ENCODE data around the gene DNASE2B. TPM values are rescaled to one million over a fixed set of nuclear protein-coding genes. Genes with fewer than 3 reads are reported as not detected.
"Not testable (repeated sequence)": the region's sequence is repeated elsewhere in the genome, so short reads cannot be mapped to it uniquely, and the experiment has no call there.

DNASE2B gene
- polyA plus RNA-seq, 3 donors: not detected

DNA sequence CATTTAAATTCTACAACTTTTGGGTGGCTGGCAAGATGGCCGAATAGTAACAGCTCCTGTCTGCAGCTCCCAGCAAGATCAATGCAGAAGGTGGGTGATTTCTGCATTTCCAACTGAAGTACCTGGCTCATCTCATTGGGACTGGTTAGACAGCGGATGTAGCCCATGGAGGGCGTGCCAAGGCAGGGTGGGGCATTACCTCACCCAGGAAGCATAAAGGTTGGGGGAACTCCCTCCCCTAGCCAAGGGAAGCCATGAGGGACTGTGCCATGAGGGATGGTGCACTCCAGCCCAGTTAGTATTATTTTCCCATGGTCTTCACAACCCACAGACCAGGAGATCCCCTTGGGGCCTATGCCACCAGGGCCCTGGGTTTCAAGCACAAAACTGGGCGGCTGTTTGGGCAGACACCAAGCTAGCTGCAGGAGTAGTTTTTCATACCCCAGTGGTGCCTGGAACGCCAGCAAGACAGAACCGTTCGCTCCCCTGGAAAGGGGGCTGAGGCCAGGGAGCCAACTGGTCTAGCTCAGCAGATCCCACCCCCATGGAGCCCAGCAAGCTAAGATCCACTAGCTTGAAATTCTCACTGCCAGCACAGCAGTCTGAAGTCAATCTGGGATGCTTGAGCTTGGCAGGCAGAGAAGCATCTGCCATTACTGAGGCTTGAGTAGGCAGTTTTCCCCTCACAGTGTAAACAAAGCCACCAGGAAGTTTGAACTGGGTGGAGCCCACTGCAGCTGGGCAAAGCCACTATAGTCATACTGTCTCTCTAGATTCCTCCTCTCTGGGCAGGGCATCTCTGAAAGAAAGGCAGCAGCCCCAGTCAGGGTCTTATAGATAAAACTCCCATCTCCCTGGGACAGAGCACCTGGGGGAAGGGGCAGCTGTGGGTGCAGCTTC is 44.7 kb downstream of the DNASE2B start:
- Mint-ChIP-seq H3K4me1 (peaks cover 19% of the 10 kb centered on the region), H3K27ac (peak overlapping the region; percentile 79 to 95 (median 89)), H3K4me3 (peak overlapping the region in 1 of 2 donors; percentile 39)
- not testable (repeated sequence) for H3K27me3 ChIP-seq (ENCODE audit: control insufficient read depth in 2 of 2, insufficient read depth in 2 of 2, low read length in 2 of 2); H3K36me3 Mint-ChIP-seq; H3K79me2 ChIP-seq (ENCODE audit: insufficient read depth, low read length); H3K9ac ChIP-seq (ENCODE audit: insufficient read depth, low read length, poor library complexity, severe bottlenecking); H3K27me3 Mint-ChIP-seq (ENCODE audit: low read depth in 3 of 3); H4K20me1 ChIP-seq (ENCODE audit: insufficient read depth, low read length); H3K9me3 Mint-ChIP-seq; H3K9me3 ChIP-seq (replicated peaks in 1 of 2; ENCODE audit: control insufficient read depth in 1 of 2, insufficient read depth in 1 of 2, low read length in 2 of 2); H3K36me3 ChIP-seq (replicated peaks in 1 of 2; ENCODE audit: control insufficient read depth in 1 of 2, insufficient read depth in 2 of 2, low read length in 2 of 2)
- H3K4me1 ChIP-seq (ENCODE audit: control insufficient read depth in 1 of 2, insufficient read depth in 2 of 2, low read length in 2 of 2): peaks cover 15 to 19% of the 10 kb centered on the region in 2 donors
- H3K4me3 ChIP-seq (replicated peaks in 1 of 3; ENCODE audit: low read depth in 2 of 3, low read length in 3 of 3): peak overlapping the region in 1 of 3 experiments; percentile 21
- intact Hi-C loops (cut with micrococcal nuclease): loop anchor here (10.0 kb wide), 3 partner anchors 62 to 312 kb away; partner anchors contain the start of genes CTBS (in 1 of the 2), GNG5 (in 1 of the 2) and SPATA1 (in 1 of the 2)
- DNase-seq: peak in 2 of 3 donors; percentile 20 to 46
- 79% methylated on average over 5 of the region's 7 CpGs for WGBS (ENCODE audit: insufficient coverage)
- H2AFZ ChIP-seq (ENCODE audit: insufficient read depth, low read depth, low read length, poor library complexity, severe bottlenecking): peak overlapping the region; percentile 61
- H3K4me2 ChIP-seq (replicated peaks; ENCODE audit: extremely low read depth, low read length, poor library complexity, severe bottlenecking): peak overlapping the region; percentile 4
- peak overlapping the region; percentile 39 to 45 for H3K27ac ChIP-seq (ENCODE audit: low read depth in 1 of 2, low read length in 2 of 2)

DNA sequence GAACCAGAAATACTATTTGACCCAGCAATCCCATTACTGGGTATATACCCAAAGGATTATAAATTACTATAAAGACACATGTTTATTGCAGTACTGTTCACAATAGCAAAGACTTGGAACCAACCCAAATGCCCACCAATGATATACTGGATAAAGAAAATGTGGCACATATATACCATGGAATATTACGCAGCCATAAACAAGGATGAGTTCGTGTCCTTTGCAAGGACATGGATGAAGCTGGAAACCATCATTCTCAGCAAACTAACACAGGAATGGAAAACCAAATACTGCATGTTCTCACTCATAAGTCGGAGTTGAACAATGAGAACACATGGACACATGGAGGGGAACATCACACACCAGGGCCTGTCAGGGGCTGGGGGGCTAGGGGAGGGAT is 50.4 kb downstream of the DNASE2B start:
- DNase-seq; H3K36me3 ChIP-seq (replicated peaks in 1 of 2; ENCODE audit: control insufficient read depth in 1 of 2, insufficient read depth in 2 of 2, low read length in 2 of 2); H3K27me3 Mint-ChIP-seq (ENCODE audit: low read depth in 3 of 3); H3K79me2 ChIP-seq (ENCODE audit: insufficient read depth, low read length); H4K20me1 ChIP-seq (ENCODE audit: insufficient read depth, low read length); H3K4me3 Mint-ChIP-seq; H3K4me2 ChIP-seq (replicated peaks; ENCODE audit: extremely low read depth, low read length, poor library complexity, severe bottlenecking); H3K27me3 ChIP-seq (ENCODE audit: control insufficient read depth in 2 of 2, insufficient read depth in 2 of 2, low read length in 2 of 2); H3K9me3 ChIP-seq (replicated peaks in 1 of 2; ENCODE audit: control insufficient read depth in 1 of 2, insufficient read depth in 1 of 2, low read length in 2 of 2); H3K36me3 Mint-ChIP-seq; H2AFZ ChIP-seq (ENCODE audit: insufficient read depth, low read depth, low read length, poor library complexity, severe bottlenecking); H3K9ac ChIP-seq (ENCODE audit: insufficient read depth, low read length, poor library complexity, severe bottlenecking); H3K27ac Mint-ChIP-seq; H3K4me3 ChIP-seq (replicated peaks in 1 of 3; ENCODE audit: low read depth in 2 of 3, low read length in 3 of 3); H3K27ac ChIP-seq (ENCODE audit: low read depth in 1 of 2, low read length in 2 of 2): not testable (repeated sequence)
- H3K4me1 Mint-ChIP-seq: peaks cover 18% of the 10 kb centered on the region
- 100% methylated on average over 2 of the region's 3 CpGs for WGBS (ENCODE audit: insufficient coverage)
- intact Hi-C loops (cut with micrococcal nuclease): loop anchor here (10.0 kb wide), 3 partner anchors 56 to 306 kb away; partner anchors contain the start of genes CTBS (in 1 of the 2), GNG5 (in 1 of the 2) and SPATA1 (in 1 of the 2)
- H3K4me1 ChIP-seq (ENCODE audit: control insufficient read depth in 1 of 2, insufficient read depth in 2 of 2, low read length in 2 of 2): peaks cover 10 to 20% of the 10 kb centered on the region in 2 donors
- H3K9me3 Mint-ChIP-seq: peaks cover 0 to 11% (median 9%) of the 10 kb centered on the region in 7 donors
